Testis (tissue), 2 donors: ENCODE data around the gene RASGRF2.

Experiments
- CTCF ChIP-seq, 3 experiments: fragments of 450-650 bp in 2 of 3; fragments of 200-600 bp in 1 of 3; sonication (generic) in 1 of 3; IDR thresholded peaks; one replicate each; pipeline ENCODE4 v1.5.1; 2016 to 2019; ENCODE audit warnings: antibody characterized with exemption in 3 of 3, mild to moderate bottlenecking in 2 of 3, moderate library complexity in 1 of 3
- POLR2A ChIP-seq: fragments of 450-650 bp; IDR thresholded peaks from one replicate; pipeline ENCODE4 v1.6.1; 2017; ENCODE audit warnings: antibody characterized with exemption, mild to moderate bottlenecking, moderate library complexity

DNA sequence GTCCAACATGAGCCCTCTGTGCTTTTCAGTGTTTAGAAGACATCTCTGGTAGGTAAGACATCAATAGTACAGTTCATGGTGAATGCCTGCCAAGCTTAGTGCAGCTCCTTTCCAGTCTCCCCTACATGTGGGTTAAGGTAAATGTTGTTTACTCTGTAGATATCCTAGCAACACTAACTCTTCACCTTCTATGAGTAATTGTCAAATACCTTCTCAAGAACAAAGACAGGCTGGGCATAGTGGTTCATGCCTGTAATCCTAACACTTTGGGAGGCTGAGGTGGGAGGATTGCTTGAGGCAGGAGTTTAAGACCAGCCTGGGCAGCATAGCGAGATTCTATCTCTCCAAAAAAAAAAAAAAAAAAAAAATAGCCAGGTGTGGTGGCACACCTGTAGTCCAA is 18.7 kb upstream of the RASGRF2 start:
- TF ChIP-seq POLR2A: no peak
- no peak for TF ChIP-seq CTCF (IDR thresholded peaks at IDR 0.05)
